ENCODE results near the gene GBX2.

GBX2 gene

DNA sequence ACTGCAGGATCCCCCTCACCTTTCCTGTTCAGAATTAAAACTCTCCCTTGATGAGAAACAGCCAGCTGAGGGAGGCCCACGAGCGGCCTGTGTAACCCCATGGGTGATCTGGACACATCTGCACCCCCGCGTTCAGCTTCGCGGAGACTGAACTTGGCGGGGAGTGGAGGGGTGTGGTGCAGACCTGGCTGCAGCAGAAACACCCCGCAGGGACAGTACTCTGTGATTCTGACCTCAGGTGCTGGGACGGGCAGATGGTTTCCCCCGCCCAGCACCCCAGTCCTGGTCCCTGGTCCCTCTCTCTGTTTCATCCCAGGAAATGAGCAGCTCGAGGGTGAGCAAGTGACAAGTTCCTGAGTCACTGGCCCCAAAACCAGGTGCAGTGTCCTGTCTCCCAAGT, 41.2 kb downstream of the GBX2 start:
- no peak overlapping the region for H2BK15ac ChIP-seq (ENCODE audit: low read length)
- H3K36me3 ChIP-seq (replicated peaks in 1 of 2; ENCODE audit: control insufficient read depth in 2 of 2, insufficient read depth in 2 of 2, low read length in 2 of 2): peaks cover 5 to 50% of the 10 kb centered on the region in 2 donors
- H3K4me3 ChIP-seq (ENCODE audit: low read length in 2 of 2): no peak overlapping the region
- H3K4me2 ChIP-seq (ENCODE audit: insufficient read depth, low read length, poor library complexity, severe bottlenecking): no peak overlapping the region
- no peak overlapping the region for H2AK5ac ChIP-seq (ENCODE audit: low read depth, low read length)
- H2BK12ac ChIP-seq (ENCODE audit: low read length): no peak overlapping the region
- WGBS, 2 donors (ENCODE audit: extremely low coverage in 2 of 2, insufficient read length in 2 of 2, insufficient replicate concordance in 1 of 2): no CpG with 5 or more reads among the region's 11 CpGs
- no peaks in the 10 kb centered on the region for H3K79me1 ChIP-seq (ENCODE audit: low read depth, low read length)
- no peak overlapping the region for H2AFZ ChIP-seq (ENCODE audit: low read length)
- DNase-seq (ENCODE audit: low spot score): no peak
- H3K23ac ChIP-seq (ENCODE audit: low read depth, low read length, poor library complexity): no peak overlapping the region
- no peak overlapping the region for H2BK5ac ChIP-seq (ENCODE audit: low read length)
- no peaks in the 10 kb centered on the region for H3K27me3 ChIP-seq (ENCODE audit: control insufficient read depth in 3 of 3, insufficient read depth in 3 of 3, low read depth in 1 of 3, low read length in 3 of 3)
- no peak overlapping the region for H3K27ac ChIP-seq (replicated peaks; ENCODE audit: low read length)
- H3K9me3 ChIP-seq (replicated peaks in 1 of 2; ENCODE audit: control insufficient read depth in 2 of 2, insufficient read depth in 1 of 2, low read depth in 1 of 2, low read length in 2 of 2): no peaks in the 10 kb centered on the region
- H2BK120ac ChIP-seq (ENCODE audit: low read depth, low read length): no peak overlapping the region
- H3K18ac ChIP-seq (ENCODE audit: low read length): no peak overlapping the region
- H4K91ac ChIP-seq (ENCODE audit: low read depth, low read length, poor library complexity): no peak overlapping the region
- H3K14ac ChIP-seq (ENCODE audit: low read length): no peak overlapping the region
- no peak overlapping the region for H3K9ac ChIP-seq (ENCODE audit: low read depth, low read length, poor library complexity)
- no peak overlapping the region for H3K4ac ChIP-seq (ENCODE audit: low read length)
- H4K8ac ChIP-seq (ENCODE audit: low read depth, low read length): no peak overlapping the region
- peaks cover 0 to 5% of the 10 kb centered on the region in 2 donors for H3K4me1 ChIP-seq (ENCODE audit: control insufficient read depth in 2 of 2, insufficient read depth in 1 of 2, low read depth in 1 of 2, low read length in 2 of 2)

- Histone ChIP-seq H3K4ac (ENCODE audit: low read length) (no peak overlapping the region), H3K9me3 (replicated peaks in 1 of 2; ENCODE audit: control insufficient read depth in 2 of 2, insufficient read depth in 1 of 2, low read depth in 1 of 2, low read length in 2 of 2) (no peaks in the 10 kb centered on the region), H2BK15ac (ENCODE audit: low read length) (no peak overlapping the region), H2BK120ac (ENCODE audit: low read depth, low read length) (no peak overlapping the region), H3K4me1 (ENCODE audit: control insufficient read depth in 2 of 2, insufficient read depth in 1 of 2, low read depth in 1 of 2, low read length in 2 of 2) (peaks cover 0 to 8% of the 10 kb centered on the region in 2 donors), H2BK5ac (ENCODE audit: low read length) (no peak overlapping the region), H3K27ac (replicated peaks; ENCODE audit: low read length) (no peak overlapping the region), H4K91ac (ENCODE audit: low read depth, low read length, poor library complexity) (no peak overlapping the region), H3K79me1 (ENCODE audit: low read depth, low read length) (no peaks in the 10 kb centered on the region), H3K9ac (ENCODE audit: low read depth, low read length, poor library complexity) (no peak overlapping the region), H3K4me2 (ENCODE audit: insufficient read depth, low read length, poor library complexity, severe bottlenecking) (no peak overlapping the region), H4K8ac (ENCODE audit: low read depth, low read length) (no peak overlapping the region), H3K36me3 (replicated peaks in 1 of 2; ENCODE audit: control insufficient read depth in 2 of 2, insufficient read depth in 2 of 2, low read length in 2 of 2) (peaks cover 5 to 55% of the 10 kb centered on the region in 2 donors), H3K18ac (ENCODE audit: low read length) (no peak overlapping the region), H2BK12ac (ENCODE audit: low read length) (no peak overlapping the region), H2AFZ (ENCODE audit: low read length) (no peak overlapping the region), H3K14ac (ENCODE audit: low read length) (no peak overlapping the region), H3K27me3 (ENCODE audit: control insufficient read depth in 3 of 3, insufficient read depth in 3 of 3, low read depth in 1 of 3, low read length in 3 of 3) (no peaks in the 10 kb centered on the region), H3K23ac (ENCODE audit: low read depth, low read length, poor library complexity) (no peak overlapping the region), H2AK5ac (ENCODE audit: low read depth, low read length) (no peak overlapping the region), H3K4me3 (ENCODE audit: low read length in 2 of 2) (no peak overlapping the region)
- no CpG with 5 or more reads among the region's 16 CpGs for WGBS, 2 donors (ENCODE audit: extremely low coverage in 2 of 2, insufficient read length in 2 of 2, insufficient replicate concordance in 1 of 2)
- no peak for DNase-seq (ENCODE audit: low spot score)
These were observed 42.6 kb downstream of the GBX2 start for GRCh38 chr2:236125541-236125940.

GRCh38 chr2:236124182-236124893, 43.8 kb downstream of the GBX2 start:
- Histone ChIP-seq H2BK120ac (ENCODE audit: low read depth, low read length) (no peak overlapping the region), H2AFZ (ENCODE audit: low read length) (no peak overlapping the region), H3K9ac (ENCODE audit: low read depth, low read length, poor library complexity) (peak overlapping the region; percentile 63), H3K4me1 (ENCODE audit: control insufficient read depth in 2 of 2, insufficient read depth in 1 of 2, low read depth in 1 of 2, low read length in 2 of 2) (peaks cover 0 to 8% of the 10 kb centered on the region in 2 donors), H3K27ac (replicated peaks; ENCODE audit: low read length) (no peak overlapping the region), H3K79me1 (ENCODE audit: low read depth, low read length) (no peaks in the 10 kb centered on the region), H4K91ac (ENCODE audit: low read depth, low read length, poor library complexity) (no peak overlapping the region), H3K27me3 (ENCODE audit: control insufficient read depth in 3 of 3, insufficient read depth in 3 of 3, low read depth in 1 of 3, low read length in 3 of 3) (no peaks in the 10 kb centered on the region), H2AK5ac (ENCODE audit: low read depth, low read length) (no peak overlapping the region), H3K9me3 (replicated peaks in 1 of 2; ENCODE audit: control insufficient read depth in 2 of 2, insufficient read depth in 1 of 2, low read depth in 1 of 2, low read length in 2 of 2) (no peaks in the 10 kb centered on the region), H3K23ac (ENCODE audit: low read depth, low read length, poor library complexity) (no peak overlapping the region), H3K4me2 (ENCODE audit: insufficient read depth, low read length, poor library complexity, severe bottlenecking) (no peak overlapping the region), H3K36me3 (replicated peaks in 1 of 2; ENCODE audit: control insufficient read depth in 2 of 2, insufficient read depth in 2 of 2, low read length in 2 of 2) (peaks cover 5 to 55% of the 10 kb centered on the region in 2 donors), H2BK12ac (ENCODE audit: low read length) (no peak overlapping the region), H3K4ac (ENCODE audit: low read length) (no peak overlapping the region), H2BK15ac (ENCODE audit: low read length) (no peak overlapping the region), H3K18ac (ENCODE audit: low read length) (no peak overlapping the region), H3K4me3 (ENCODE audit: low read length in 2 of 2) (no peak overlapping the region), H3K14ac (ENCODE audit: low read length) (no peak overlapping the region), H2BK5ac (ENCODE audit: low read length) (no peak overlapping the region), H4K8ac (ENCODE audit: low read depth, low read length) (no peak overlapping the region)
- DNase-seq (ENCODE audit: low spot score): no peak
- WGBS, 2 donors (ENCODE audit: extremely low coverage in 2 of 2, insufficient read length in 2 of 2, insufficient replicate concordance in 1 of 2): no CpG with 5 or more reads among the region's 30 CpGs

DNA sequence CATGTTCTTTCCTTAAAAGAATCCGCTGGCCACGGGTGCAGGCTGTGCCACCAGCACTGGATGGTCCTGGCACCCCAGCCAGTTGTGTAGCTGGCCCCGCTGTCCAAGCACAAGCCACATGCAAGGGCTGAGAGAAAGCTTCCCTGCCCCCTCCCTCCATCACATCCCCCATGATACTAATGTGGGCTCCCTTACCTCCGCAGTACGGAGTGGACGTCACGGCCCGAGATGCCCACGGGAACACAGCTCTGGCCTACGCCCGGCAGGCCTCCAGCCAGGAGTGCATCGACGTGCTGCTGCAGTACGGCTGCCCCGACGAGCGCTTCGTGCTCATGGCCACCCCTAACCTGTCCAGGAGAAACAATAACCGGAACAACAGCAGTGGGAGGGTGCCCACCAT, 44.5 kb downstream of the GBX2 start:
- no peak overlapping the region for H2AK5ac ChIP-seq (ENCODE audit: low read depth, low read length)
- no CpG with 5 or more reads among the region's 19 CpGs for WGBS, 2 donors (ENCODE audit: extremely low coverage in 2 of 2, insufficient read length in 2 of 2, insufficient replicate concordance in 1 of 2)

More for the DNA sequence above, 44.5 kb downstream of the GBX2 start:
- Histone ChIP-seq H2BK15ac (ENCODE audit: low read length) (no peak overlapping the region), H3K4me1 (ENCODE audit: control insufficient read depth in 2 of 2, insufficient read depth in 1 of 2, low read depth in 1 of 2, low read length in 2 of 2) (peaks cover 0 to 9% of the 10 kb centered on the region in 2 donors), H3K36me3 (replicated peaks in 1 of 2; ENCODE audit: control insufficient read depth in 2 of 2, insufficient read depth in 2 of 2, low read length in 2 of 2) (peaks cover 5 to 55% of the 10 kb centered on the region in 2 donors), H3K9me3 (replicated peaks in 1 of 2; ENCODE audit: control insufficient read depth in 2 of 2, insufficient read depth in 1 of 2, low read depth in 1 of 2, low read length in 2 of 2) (no peaks in the 10 kb centered on the region), H3K79me1 (ENCODE audit: low read depth, low read length) (no peaks in the 10 kb centered on the region), H3K4ac (ENCODE audit: low read length) (no peak overlapping the region), H3K14ac (ENCODE audit: low read length) (no peak overlapping the region), H4K91ac (ENCODE audit: low read depth, low read length, poor library complexity) (no peak overlapping the region), H2AFZ (ENCODE audit: low read length) (no peak overlapping the region), H2BK12ac (ENCODE audit: low read length) (no peak overlapping the region), H3K4me2 (ENCODE audit: insufficient read depth, low read length, poor library complexity, severe bottlenecking) (no peak overlapping the region), H3K27me3 (ENCODE audit: control insufficient read depth in 3 of 3, insufficient read depth in 3 of 3, low read depth in 1 of 3, low read length in 3 of 3) (no peaks in the 10 kb centered on the region), H3K4me3 (ENCODE audit: low read length in 2 of 2) (no peak overlapping the region), H4K8ac (ENCODE audit: low read depth, low read length) (no peak overlapping the region), H2BK120ac (ENCODE audit: low read depth, low read length) (no peak overlapping the region), H3K9ac (ENCODE audit: low read depth, low read length, poor library complexity) (peak overlapping the region; percentile 63), H3K27ac (replicated peaks; ENCODE audit: low read length) (no peak overlapping the region), H3K18ac (ENCODE audit: low read length) (no peak overlapping the region), H3K23ac (ENCODE audit: low read depth, low read length, poor library complexity) (no peak overlapping the region), H2BK5ac (ENCODE audit: low read length) (no peak overlapping the region)
- no peak for DNase-seq (ENCODE audit: low spot score)
